ENCODE measurements around the gene KLHL26.
A peak's percentile ranks its signal among the peaks of the same experiment; 100 is the strongest.

KLHL26 gene

GRCh38 chr19:18697680-18698079 is 60.9 kb downstream of the KLHL26 start:
- no peak for DNase-seq (ENCODE audit: low read depth)
- TF ChIP-seq CTCF (conservative IDR thresholded peaks at IDR 0.05; ENCODE audit: low read depth, low read length) = no peak
- no peak overlapping the region for H3K4me3 ChIP-seq (ENCODE audit: low read length)

- H3K4me3 ChIP-seq (ENCODE audit: low read length) = no peak overlapping the region
- TF ChIP-seq CTCF (conservative IDR thresholded peaks at IDR 0.05; ENCODE audit: low read depth, low read length) = no peak
- no peak for DNase-seq (ENCODE audit: low read depth)
Observed at GRCh38 chr19:18698321-18699167, 61.7 kb downstream of the KLHL26 start.

- no peak for TF ChIP-seq CTCF (conservative IDR thresholded peaks at IDR 0.05; ENCODE audit: low read depth, low read length)
- no peak for DNase-seq (ENCODE audit: low read depth)
- H3K4me3 ChIP-seq (ENCODE audit: low read length) = no peak overlapping the region
Observed at GRCh38 chr19:18699403-18700054, 62.7 kb downstream of the KLHL26 start.

- DNase-seq (ENCODE audit: low read depth) = peak; percentile 32
- H3K4me3 ChIP-seq (ENCODE audit: low read length) = peak overlapping the region; percentile 47
Observed at GRCh38 chr19:18700501-18701249, 63.8 kb downstream of the KLHL26 start.

GRCh38 chr19:18701250-18701608 is 64.4 kb downstream of the KLHL26 start:
- TF ChIP-seq CTCF (conservative IDR thresholded peaks at IDR 0.05; ENCODE audit: low read depth, low read length) = no peak
- H3K4me3 ChIP-seq (ENCODE audit: low read length) = peak overlapping the region; percentile 47
- no peak for DNase-seq (ENCODE audit: low read depth)

More at GRCh38 chr19:18700501-18701249, 63.8 kb downstream of the KLHL26 start:
- no peak for TF ChIP-seq CTCF (conservative IDR thresholded peaks at IDR 0.05; ENCODE audit: low read depth, low read length)

- TF ChIP-seq CTCF (conservative IDR thresholded peaks at IDR 0.05; ENCODE audit: low read depth, low read length) = no peak
- H3K4me3 ChIP-seq (ENCODE audit: low read length) = no peak overlapping the region
- no peak for DNase-seq (ENCODE audit: low read depth)
Observed at GRCh38 chr19:18704054-18704453, 67.2 kb downstream of the KLHL26 start.
